Stimulated activated CD4-positive, alpha-beta T cell treated with anti-CD3 and anti-CD28 coated beads, Interleukin-15, amount 100 ng/mL, for 1 hour (primary cell): ENCODE measurements around the gene RPTOR.
"Not testable (repeated sequence)": the region's sequence is repeated elsewhere in the genome, so short reads cannot be mapped to it uniquely, and the experiment has no call there.

Experiments
- DNase-seq, 2 donors: peaks; one replicate each; pipeline ENCODE4 v3.0.0-alpha.2; 2020; ENCODE audit warnings: low read depth in 1 of 2, low spot score in 1 of 2

RPTOR gene

GRCh38 chr17:80539022-80539641, 5.5 kb upstream of the RPTOR start:
- no peak for DNase-seq

GRCh38 chr17:80545499-80545826, 825 bp downstream of the RPTOR start:
- no peak for DNase-seq

GRCh38 chr17:80546267-80546666, 1.6 kb downstream of the RPTOR start:
- no peak for DNase-seq

- no peak for DNase-seq
Measured at GRCh38 chr17:80552523-80552922, 7.9 kb downstream of the RPTOR start.

- no peak for DNase-seq
Measured at GRCh38 chr17:80555266-80555665, 10.6 kb downstream of the RPTOR start.

GRCh38 chr17:80558046-80558445, 13.4 kb downstream of the RPTOR start:
- no peak for DNase-seq

- no peak for DNase-seq
Measured at GRCh38 chr17:80559825-80560251, 15.2 kb downstream of the RPTOR start.

GRCh38 chr17:80561541-80562114, 17.0 kb downstream of the RPTOR start:
- no peak for DNase-seq

GRCh38 chr17:80564545-80564944, 19.9 kb downstream of the RPTOR start:
- DNase-seq: no peak

GRCh38 chr17:80565343-80566053, 20.9 kb downstream of the RPTOR start:
- DNase-seq: no peak

GRCh38 chr17:80566054-80566400, 21.4 kb downstream of the RPTOR start:
- DNase-seq: no peak

GRCh38 chr17:80568246-80568645, 23.6 kb downstream of the RPTOR start:
- no peak for DNase-seq

GRCh38 chr17:80569924-80570323, 25.3 kb downstream of the RPTOR start:
- DNase-seq: no peak

- DNase-seq: no peak
Measured at GRCh38 chr17:80573701-80574100, 29.1 kb downstream of the RPTOR start.

GRCh38 chr17:80574496-80574895, 29.9 kb downstream of the RPTOR start:
- no peak for DNase-seq

GRCh38 chr17:80575057-80575875, 30.6 kb downstream of the RPTOR start:
- peak; percentile 83 to 85 for DNase-seq

GRCh38 chr17:80577876-80578570, 33.4 kb downstream of the RPTOR start:
- no peak for DNase-seq

- DNase-seq: not testable (repeated sequence)
Measured at GRCh38 chr17:80578668-80579388, 34.2 kb downstream of the RPTOR start.

GRCh38 chr17:80582165-80582564, 37.5 kb downstream of the RPTOR start:
- DNase-seq: no peak

GRCh38 chr17:80584176-80584905, 39.7 kb downstream of the RPTOR start:
- DNase-seq: no peak
